ENCODE data around the gene GPC6.

- no peak for TF ChIP-seq EZH2phosphoT487 (IDR thresholded peaks at IDR 0.05; ENCODE audit: low read depth, severe bottlenecking, unreplicated experiment)
- TF ChIP-seq CTCF (IDR thresholded peaks at IDR 0.05; ENCODE audit: poor library complexity) = no peak
- no peak for TF ChIP-seq EZH2 (IDR thresholded peaks at IDR 0.05; ENCODE audit: borderline replicate concordance)
These were observed 748.6 kb downstream of the GPC6 start for GRCh38 chr13:93975242-93975641.
